HepG2 (cell line): ENCODE data around the gene SEC14L2. TPM values are rescaled to one million over a fixed set of nuclear protein-coding genes. Genes with fewer than 3 reads are reported as not detected.

ENCODE experiments used
- CHCHD3 ChIP-seq: sonication (generic); formaldehyde crosslinking; IDR thresholded peaks from 2 replicates; pipeline ENCODE4 v1.8.0; 2022; ENCODE audit warnings: mild to moderate bottlenecking, missing genetic modification reagents, moderate library complexity
- ELF1 ChIP-seq: sonication (generic); formaldehyde crosslinking; IDR thresholded peaks from 2 replicates; pipeline ENCODE4 v1.4.0; 2020; ENCODE audit warnings: missing genetic modification reagents
- GATAD1 ChIP-seq: IDR thresholded peaks from 2 replicates; pipeline ENCODE4 v1.6.1; 2016; ENCODE audit warnings: missing genetic modification reagents, missing compliant biosample characterization
- HHEX ChIP-seq: IDR thresholded peaks from 2 replicates; pipeline ENCODE4 v1.6.1; 2016; ENCODE audit warnings: control low read depth
- HNRNPLL ChIP-seq: fragments of 200-400 bp; formaldehyde crosslinking; IDR thresholded peaks from 2 replicates; pipeline ENCODE4 v1.6.1; 2017; ENCODE audit warnings: mild to moderate bottlenecking, low read depth, low read length; ENCODE audit not compliant: poor library complexity, severe bottlenecking
- KLF16 ChIP-seq, 2 experiments: sonication (generic) in 1 of 2; formaldehyde crosslinking in 1 of 2; IDR thresholded peaks; 2 replicates each; pipeline versions ENCODE4 v1.6.1 to v1.8.0; 2016 to 2023; ENCODE audit warnings: missing genetic modification reagents in 2 of 2, missing compliant biosample characterization in 1 of 2
- KLF6 ChIP-seq: IDR thresholded peaks from 2 replicates; pipeline ENCODE4 v1.8.0; 2016; ENCODE audit warnings: missing biosample characterization, missing genetic modification reagents
- LCORL ChIP-seq, 2 experiments: fragments of 450-650 bp in 1 of 2; sonication (generic) in 1 of 2; formaldehyde crosslinking in 1 of 2; IDR thresholded peaks; 2 replicates each; pipeline versions ENCODE4 v1.5.0 to v1.6.1; 2017 to 2020; ENCODE audit warnings: antibody characterized with exemption in 1 of 2, missing genetic modification reagents in 1 of 2
- PLSCR1 ChIP-seq: sonication (generic); formaldehyde crosslinking; IDR thresholded peaks from 2 replicates; pipeline ENCODE4 v1.5.0; 2020; ENCODE audit warnings: missing genetic modification reagents, mild to moderate bottlenecking, borderline replicate concordance
- PREB ChIP-seq: sonication (generic); formaldehyde crosslinking; IDR thresholded peaks from 2 replicates; pipeline ENCODE4 v1.4.0; 2020; ENCODE audit warnings: missing genetic modification reagents
- SOX6 ChIP-seq, 2 experiments: fragments of 450-650 bp in 1 of 2; sonication (generic) in 1 of 2; formaldehyde crosslinking in 1 of 2; IDR thresholded peaks; 2 replicates each; pipeline versions ENCODE4 v1.4.0 to v1.6.1; 2017 to 2020; ENCODE audit warnings: antibody characterized with exemption in 1 of 2, mild to moderate bottlenecking in 1 of 2, missing genetic modification reagents in 1 of 2
- ZBTB46 ChIP-seq: sonication (generic); formaldehyde crosslinking; IDR thresholded peaks from 2 replicates; pipeline ENCODE4 v1.4.0; 2020; ENCODE audit warnings: mild to moderate bottlenecking, missing genetic modification reagents, borderline replicate concordance
- ZBTB8A ChIP-seq: sonication (generic); formaldehyde crosslinking; IDR thresholded peaks from 2 replicates; pipeline ENCODE4 v1.4.0; 2020; ENCODE audit warnings: mild to moderate bottlenecking, low read depth, missing genetic modification reagents, borderline replicate concordance
- ZFP91 ChIP-seq: sonication (generic); formaldehyde crosslinking; IDR thresholded peaks from 2 replicates; pipeline ENCODE4 v1.9.0; 2022; ENCODE audit warnings: missing genetic modification reagents, mild to moderate bottlenecking, borderline replicate concordance
- ZNF569 ChIP-seq: sonication (generic); formaldehyde crosslinking; IDR thresholded peaks from 2 replicates; pipeline ENCODE4 v1.5.0; 2020; ENCODE audit warnings: mild to moderate bottlenecking, missing genetic modification reagents, moderate library complexity, borderline replicate concordance
- ZNF766 ChIP-seq: sonication (generic); formaldehyde crosslinking; IDR thresholded peaks from 2 replicates; pipeline ENCODE4 v1.5.0; 2020; ENCODE audit warnings: missing genetic modification reagents, borderline replicate concordance
- ZNF776 ChIP-seq: sonication (generic); formaldehyde crosslinking; IDR thresholded peaks from 2 replicates; pipeline ENCODE4 v1.4.0; 2020; ENCODE audit warnings: mild to moderate bottlenecking, missing genetic modification reagents
- ZSCAN29 ChIP-seq: sonication (generic); formaldehyde crosslinking; conservative IDR thresholded peaks from 2 replicates; pipeline ENCODE4 v1.4.0; 2020; ENCODE audit warnings: mild to moderate bottlenecking, missing genetic modification reagents
- polyA plus RNA-seq, 8 experiments: library from polyadenylated mRNA; depleted of rRNA in 3 of 8; stranded (reverse) in 7 of 8; unstranded in 1 of 8; fragments of >200 nt; fragmentation: Illumina TruSeq in 4 of 8; extraction: Trizol in 4 of 8; gene quantifications; 2 replicates each; pipeline versions ENCODE4 v1.2.1 to v1.2.3, GENCODE V29; 2011 to 2016; ENCODE audit warnings: low read depth in 4 of 8, missing spikeins in 1 of 8, mixed read lengths in 1 of 8; ENCODE audit not compliant: insufficient read depth in 1 of 8
- total RNA-seq, 5 experiments: library from RNA; depleted of rRNA; stranded (reverse); fragments of >200 nt; fragmentation: Illumina TruSeq; extraction: Trizol; gene quantifications; 2 replicates each; pipeline ENCODE4 v1.2.3, GENCODE V29; 2016; ENCODE audit warnings: low read depth in 1 of 5
- TF ChIP-seq, protein P1 (sequence below): sonication (generic); formaldehyde crosslinking; IDR thresholded peaks from 2 replicates; pipeline ENCODE4 v1.4.0; 2020; ENCODE audit warnings: mild to moderate bottlenecking, low read depth, missing genetic modification reagents
- TF ChIP-seq, protein P2 (sequence below): IDR thresholded peaks from 2 replicates; pipeline ENCODE4 v1.6.1; 2016; ENCODE audit warnings: missing genetic modification reagents, missing compliant biosample characterization

Gene SEC14L2
- total and polyA plus RNA-seq, 2 of the 13 experiments (the other 11 are each of a cell fraction or from before 2014, with no cell fraction given) = 4.1 to 5.1 TPM

DNA sequence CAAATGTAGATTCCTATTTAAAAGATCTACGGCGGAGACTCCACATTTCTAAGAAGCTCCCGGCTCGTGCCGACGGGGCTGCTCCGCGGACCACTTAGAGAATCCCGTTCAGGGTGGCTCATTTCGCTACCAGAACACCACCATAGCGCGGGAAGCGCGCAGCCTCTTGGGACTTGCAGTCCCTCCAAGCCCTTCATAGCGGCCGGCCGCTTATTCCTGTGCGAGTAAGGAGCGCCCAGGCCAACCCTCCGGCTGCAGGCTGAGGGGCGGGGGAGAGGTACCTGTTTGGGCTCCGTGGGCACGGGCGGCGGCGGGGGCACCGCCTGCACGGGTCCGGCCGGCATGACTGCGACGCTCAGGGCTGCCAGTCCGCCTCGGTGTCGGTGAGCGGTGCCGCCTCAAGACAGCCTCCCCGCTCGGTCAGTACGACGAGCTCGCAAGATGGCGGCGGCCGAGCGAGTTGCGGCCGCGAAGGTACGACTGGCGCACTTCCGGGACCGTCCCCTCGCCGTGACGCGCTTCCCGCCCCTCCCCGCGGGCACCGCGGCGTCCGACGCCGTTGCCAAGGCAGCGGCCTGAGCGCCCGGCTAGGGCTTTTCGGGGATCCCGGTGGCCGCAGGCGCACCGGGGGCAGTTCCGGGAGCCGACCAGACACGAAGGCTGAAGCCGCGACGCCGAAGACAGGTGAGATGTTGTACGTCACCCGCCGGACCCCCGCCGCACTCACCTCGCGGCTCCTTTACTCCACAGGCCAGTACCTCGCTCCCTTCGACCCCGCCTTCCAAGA is 40.2 kb upstream of the SEC14L2 start, which contains the start of the genes CCDC157 and SF3A1 (continued):
- TF ChIP-seq SOX6 (IDR thresholded peaks at IDR 0.05) = no peak
- peak; percentile 59 for TF ChIP-seq SOX6 (CRISPR knock-in tag; IDR thresholded peaks at IDR 0.05)
- peak; percentile 83 for TF ChIP-seq HNRNPLL
- 0 out of 2 replicates have a peak, but pooled peaks have one; percentile 56 for TF ChIP-seq ZNF766 (CRISPR knock-in tag)
- TF ChIP-seq KLF6 = peak; percentile 80
- peak; percentile 92 for TF ChIP-seq CHCHD3 (CRISPR knock-in tag)
- TF ChIP-seq ZNF569 = no peak; the same call in 1 of the 2 replicates
- TF ChIP-seq ELF1 (CRISPR knock-in tag) = peak; percentile 79
- TF ChIP-seq, protein P1, sequence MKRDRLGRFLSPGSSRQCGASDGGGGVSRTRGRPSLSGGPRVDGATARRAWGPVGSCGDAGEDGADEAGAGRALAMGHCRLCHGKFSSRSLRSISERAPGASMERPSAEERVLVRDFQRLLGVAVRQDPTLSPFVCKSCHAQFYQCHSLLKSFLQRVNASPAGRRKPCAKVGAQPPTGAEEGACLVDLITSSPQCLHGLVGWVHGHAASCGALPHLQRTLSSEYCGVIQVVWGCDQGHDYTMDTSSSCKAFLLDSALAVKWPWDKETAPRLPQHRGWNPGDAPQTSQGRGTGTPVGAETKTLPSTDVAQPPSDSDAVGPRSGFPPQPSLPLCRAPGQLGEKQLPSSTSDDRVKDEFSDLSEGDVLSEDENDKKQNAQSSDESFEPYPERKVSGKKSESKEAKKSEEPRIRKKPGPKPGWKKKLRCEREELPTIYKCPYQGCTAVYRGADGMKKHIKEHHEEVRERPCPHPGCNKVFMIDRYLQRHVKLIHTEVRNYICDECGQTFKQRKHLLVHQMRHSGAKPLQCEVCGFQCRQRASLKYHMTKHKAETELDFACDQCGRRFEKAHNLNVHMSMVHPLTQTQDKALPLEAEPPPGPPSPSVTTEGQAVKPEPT (CRISPR knock-in tag) = no peak
- TF ChIP-seq ZNF776 (CRISPR knock-in tag) = peak; percentile 73; the same call in 1 of the 2 replicates
- TF ChIP-seq PREB (CRISPR knock-in tag) = no peak
- TF ChIP-seq ZBTB46 = no peak
- no peak for TF ChIP-seq PLSCR1 (CRISPR knock-in tag)
- no peak for TF ChIP-seq LCORL (IDR thresholded peaks at IDR 0.05)
- peak; percentile 56 for TF ChIP-seq LCORL (CRISPR knock-in tag; IDR thresholded peaks at IDR 0.05)
- TF ChIP-seq, protein P2, sequence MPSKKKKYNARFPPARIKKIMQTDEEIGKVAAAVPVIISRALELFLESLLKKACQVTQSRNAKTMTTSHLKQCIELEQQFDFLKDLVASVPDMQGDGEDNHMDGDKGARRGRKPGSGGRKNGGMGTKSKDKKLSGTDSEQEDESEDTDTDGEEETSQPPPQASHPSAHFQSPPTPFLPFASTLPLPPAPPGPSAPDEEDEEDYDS (CRISPR knock-in tag) = peak; percentile 38; the same call in 1 of the 2 replicates
- TF ChIP-seq ZFP91 = peak; percentile 90; the same call in 1 of the 2 replicates
- peak; percentile 91 for TF ChIP-seq GATAD1 (CRISPR knock-in tag)
- peak in 1 of 2 experiments; percentile 61; a peak in 1 of 4 replicates for TF ChIP-seq KLF16 (CRISPR knock-in tag; IDR thresholded peaks at IDR 0.05)
- no peak for TF ChIP-seq ZSCAN29 (CRISPR knock-in tag)
- TF ChIP-seq HHEX (CRISPR knock-in tag) = no peak
- TF ChIP-seq ZBTB8A (CRISPR knock-in tag) = no peak
